Measurements from ENCODE around the gene BTAF1. TPM values are rescaled to one million over a fixed set of nuclear protein-coding genes. Genes with fewer than 3 reads are reported as not detected.

BTAF1 gene
- total RNA-seq, 1 experiment from 2014 or later: 45.2 TPM

GRCh38 chr10:92001995-92002394, 78.4 kb downstream of the BTAF1 start:
- Histone ChIP-seq H3K79me1 (ENCODE audit: insufficient read depth, low read depth, low read length, poor library complexity, severe bottlenecking) (no peaks in the 10 kb centered on the region), H2AK5ac (ENCODE audit: insufficient read length, low read length) (no peak overlapping the region), H3K4ac (ENCODE audit: low read depth, low read length) (no peak overlapping the region), H3K18ac (ENCODE audit: insufficient read length, low read depth, low read length) (no peak overlapping the region), H3K4me2 (ENCODE audit: insufficient read depth, insufficient read length, low read length) (no peak overlapping the region), H2BK5ac (ENCODE audit: insufficient read length, low read length) (no peak overlapping the region), H3K9me3 (ENCODE audit: control insufficient read depth, low read depth, low read length) (no peaks in the 10 kb centered on the region), H3K27me3 (ENCODE audit: insufficient read depth, low read length) (no peaks in the 10 kb centered on the region), H3K23ac (ENCODE audit: insufficient read length, low read depth, low read length) (no peak overlapping the region), H2AFZ (ENCODE audit: low read length) (no peak overlapping the region), H4K8ac (replicated peaks; ENCODE audit: insufficient read length, low read depth, low read length) (no peak overlapping the region), H3K27ac (ENCODE audit: insufficient read length, low read depth, low read length) (no peak overlapping the region), H2BK15ac (ENCODE audit: low read depth, low read length) (no peak overlapping the region), H3T11ph (ENCODE audit: low read length) (no peak overlapping the region), H3K79me2 (ENCODE audit: insufficient read depth, low read length) (no peaks in the 10 kb centered on the region), H2BK12ac (ENCODE audit: insufficient read length, low read depth, low read length) (no peak overlapping the region), H4K20me1 (ENCODE audit: control insufficient read depth, insufficient read depth, insufficient read length) (no peaks in the 10 kb centered on the region), H3K9ac (ENCODE audit: extremely low read depth, insufficient read length, low read length) (no peak overlapping the region), H2BK120ac (ENCODE audit: low read depth, low read length, poor library complexity, severe bottlenecking) (no peak overlapping the region), H4K91ac (ENCODE audit: insufficient read length, low read depth, low read length) (no peak overlapping the region), H3K56ac (ENCODE audit: insufficient read length, low read depth, low read length) (no peak overlapping the region), H3K4me1 (ENCODE audit: insufficient read depth, low read length) (no peaks in the 10 kb centered on the region), H3K23me2 (ENCODE audit: insufficient read length, low read depth, low read length, poor library complexity, severe bottlenecking) (no peaks in the 10 kb centered on the region), H2BK20ac (ENCODE audit: low read depth, low read length, poor library complexity, severe bottlenecking) (no peak overlapping the region), H3K14ac (ENCODE audit: insufficient read depth, low read length) (no peak overlapping the region), H4K5ac (ENCODE audit: insufficient read length, low read depth, low read length) (no peak overlapping the region)
- H3K27me3 Mint-ChIP-seq (ENCODE audit: low read depth): no peaks in the 10 kb centered on the region
- no peak for DNase-seq
- H3K27ac Mint-ChIP-seq: no peak overlapping the region
- no peak for TF ChIP-seq CTCF (conservative IDR thresholded peaks at IDR 0.05)
- H3K4me1 Mint-ChIP-seq: no peaks in the 10 kb centered on the region
- WGBS (ENCODE audit: extremely low coverage, insufficient read length, low lambda C conversion rate): no CpG with 5 or more reads among the region's 2 CpGs
- H3K9me3 Mint-ChIP-seq: no peaks in the 10 kb centered on the region; a peak in 1 of 5 replicates
- H3K4me3 Mint-ChIP-seq: no peak overlapping the region
- peaks cover 31 to 78% (median 72%) of the 10 kb centered on the region in 3 experiments for H3K36me3 Mint-ChIP-seq (ENCODE audit: insufficient read depth in 1 of 3, low read depth in 3 of 3)
